Heart right ventricle (tissue), 16 donors: ENCODE data around the gene STRIP2. TPM values are rescaled to one million over a fixed set of nuclear protein-coding genes. Genes with fewer than 3 reads are reported as not detected.

Experiments
- ATAC-seq, 8 donors: fragments of 200-7000 bp; cut with Tn5 transposase; one replicate each; pipeline ENCODE4 v1.9.1; 2020; ENCODE audit warnings: mild to moderate bottlenecking in 8 of 8, moderate library complexity in 8 of 8, moderate number of reproducible peaks in 1 of 8
- DNase-seq, 2 donors: peaks; one replicate each; pipeline ENCODE4 v3.0.0-alpha.2; 2020
- H3K27ac ChIP-seq, 10 donors: fragments of 200-600 bp; sonication (generic) in 2 of 10; one replicate each; pipeline versions ENCODE4 v1.5.0 to v1.8.0; 2020 to 2022; ENCODE audit warnings: mild to moderate bottlenecking in 3 of 10
- H3K27me3 ChIP-seq, 7 donors: fragments of 200-600 bp; one replicate each; pipeline ENCODE4 v1.8.0; 2021 to 2022; ENCODE audit warnings: mild to moderate bottlenecking in 2 of 7
- H3K36me3 ChIP-seq, 9 donors: fragments of 200-600 bp; sonication (generic) in 1 of 9; one replicate each; pipeline versions ENCODE4 v1.5.0 to v1.8.0; 2020 to 2022; ENCODE audit warnings: mild to moderate bottlenecking in 2 of 9
- H3K4me1 ChIP-seq, 9 donors: fragments of 200-600 bp; sonication (generic) in 1 of 9; one replicate each; pipeline versions ENCODE4 v1.5.0 to v1.8.0; 2020 to 2022; ENCODE audit warnings: mild to moderate bottlenecking in 4 of 9
- H3K4me3 ChIP-seq, 10 donors: fragments of 200-600 bp; sonication (generic) in 2 of 10; one replicate each; pipeline versions ENCODE4 v1.5.0 to v1.8.0; 2020 to 2022; ENCODE audit warnings: mild to moderate bottlenecking in 7 of 10, moderate library complexity in 2 of 10
- H3K9me3 ChIP-seq, 11 donors: fragments of 200-600 bp in 10 of 11; sonication (generic) in 2 of 11; one replicate each; pipeline versions ENCODE4 v1.5.0 to v1.8.0; 2013 to 2022; ENCODE audit warnings: mild to moderate bottlenecking in 2 of 11, control low read depth in 1 of 11, moderate library complexity in 1 of 11
- CTCF ChIP-seq, 9 donors: fragments of 200-600 bp; sonication (generic) in 2 of 9; IDR thresholded peaks; one replicate each; pipeline versions ENCODE4 v1.5.0 to v1.8.0; 2021 to 2022; ENCODE audit warnings: antibody characterized with exemption in 9 of 9, mild to moderate bottlenecking in 5 of 9, moderate library complexity in 1 of 9
- WGBS, 2 donors: extraction: QIAGEN DNeasy Blood & Tissue Kit; methylation state at CpG; one replicate each; pipeline ENCODE4 v1.1.7; 2013; ENCODE audit warnings: inconsistent platforms in 1 of 2; 5-methylcytosine and 5-hydroxymethylcytosine counted together
- intact Hi-C, 10 donors: fragments of 100-400 bp; cut with DNase I; formaldehyde crosslinking; loops; one replicate each; pipeline versions ENCODE4 v1.11.1 to v1.14.2; 2022
- polyA plus RNA-seq, 2 donors: library from polyadenylated mRNA; stranded (reverse); fragments of 200-250 nt; gene quantifications; one replicate each; pipeline ENCODE4 v1.2.3, GENCODE V29; 2013
- total RNA-seq, 10 donors: library from RNA; stranded (reverse); fragmentation: NEBNext Ultra II Directional in 3 of 10; extraction: Animal tissue kit (Norgen Biotek cat#: 25700) in 3 of 10; gene quantifications; one replicate each; pipeline versions ENCODE4 v1.2.1 to v1.2.4, GENCODE V29; 2021 to 2023
- donor health status: Arrhythmogenic right ventricular cardiomyopathy.
- donor health status: ischemic (EF 13 %, LVEDD 7.1; RV severe dilation, severe dysfunction).
- donor health status: healthy with polysubstance abuse.
- donor health status: DM: no; HTN: yes; CAD: no.
- donor health status: DM: no; HTN: no; CAD: no.
- donor health status: ischemic (EF 25% LVEDD 6.9; RV normal size, moderate dysfunction).
- donor health status: ischemic (EF 25% LVEDD 5.7; RV mildly dilated, moderate dysfunction).
- donor health status: healthy.
- donor health status: DM: yes; HTN: yes; CAD: no.
- donor health status: Ischemic cardiomyopathy.
- donor health status: ischemic (EF 35%, LVEDD 5.7; RV mildly dilated, moderate dysfunction).
- donor health status: nonischemic (EF 11% LVEDD 7.7; RV severe dilation, severe dysfunction).
- donor health status: DM: yes; HTN: yes; CAD: no.
- donor health status: PGD.
- donor health status: ischemic (EF 29% LVEDD 5.4; RV normal size, mild dysfunction).
- donor health status: nonischemic (EF 23%, LVEDD 6.1; RV moderate dilation, normal function).

STRIP2 gene
- total and polyA plus RNA-seq, 12 donors, result 10.6 to 36.9 (median 20.8) TPM

GRCh38 chr7:129390314-129390713 is 43.9 kb upstream of the STRIP2 start:
- Histone ChIP-seq H3K27ac (peak overlapping the region in 1 of 10 donors; percentile 83), H3K9me3 (no peaks in the 10 kb centered on the region), H3K4me3 (no peak overlapping the region), H3K27me3 (no peaks in the 10 kb centered on the region), H3K36me3 (peaks cover 0 to 34% (median 0%) of the 10 kb centered on the region in 9 donors), H3K4me1 (peaks cover 0 to 32% (median 4%) of the 10 kb centered on the region in 9 donors)
- intact Hi-C loops, result loop anchor here in 1 of 10 donors (2.0 kb wide), 1 partner anchor 54 kb away; no protein-coding TSS in a partner anchor
- DNase-seq (no peak), ATAC-seq (peak in 1 of 8 donors; percentile 15)
- TF ChIP-seq CTCF (IDR thresholded peaks at IDR 0.05), result no peak

GRCh38 chr7:129391546-129392171 is 42.6 kb upstream of the STRIP2 start:
- Histone ChIP-seq H3K27me3 (no peaks in the 10 kb centered on the region), H3K4me3 (no peak overlapping the region)

GRCh38 chr7:129393255-129393654 is 41.0 kb upstream of the STRIP2 start:
- no peak for ATAC-seq
- Histone ChIP-seq H3K4me3 (no peak overlapping the region), H3K36me3 (peaks cover 0 to 51% (median 0%) of the 10 kb centered on the region in 9 donors), H3K9me3 (no peaks in the 10 kb centered on the region), H3K27me3 (no peaks in the 10 kb centered on the region), H3K27ac (peak overlapping the region in 2 of 10 donors; percentile 83 to 88), H3K4me1 (peaks cover 0 to 34% (median 4%) of the 10 kb centered on the region in 9 donors)
- DNase-seq, result no peak
- TF ChIP-seq CTCF (IDR thresholded peaks at IDR 0.05), result no peak
- intact Hi-C loops, result no loop called here
- WGBS, 2 donors, result 96 to 98% methylated on average over 2 of the region's 2 CpGs

More at GRCh38 chr7:129391546-129392171, 42.6 kb upstream of the STRIP2 start:
- peak overlapping the region in 9 of 10 donors; percentile 20 to 88 (median 76) for H3K27ac ChIP-seq
- 52 to 64% methylated on average over 2 of the region's 2 CpGs for WGBS, 2 donors
- peaks cover 0 to 40% (median 0%) of the 10 kb centered on the region in 9 donors for H3K36me3 ChIP-seq
- intact Hi-C loops, result loop anchor here in 1 of 10 donors (2.0 kb wide), 1 partner anchor 53 kb away; no protein-coding TSS in a partner anchor
- TF ChIP-seq CTCF (IDR thresholded peaks at IDR 0.05), result no peak
- DNase-seq (no peak), ATAC-seq (peak in 7 of 8 donors; percentile 41 to 89 (median 78))
- no peaks in the 10 kb centered on the region for H3K9me3 ChIP-seq
- peaks cover 0 to 34% (median 4%) of the 10 kb centered on the region in 9 donors for H3K4me1 ChIP-seq

GRCh38 chr7:129394101-129394500 is 40.1 kb upstream of the STRIP2 start:
- Histone ChIP-seq H3K4me1 (peaks cover 0 to 34% (median 4%) of the 10 kb centered on the region in 9 donors), H3K27ac (no peak overlapping the region), H3K36me3 (peaks cover 0 to 54% (median 0%) of the 10 kb centered on the region in 9 donors), H3K4me3 (no peak overlapping the region), H3K27me3 (no peaks in the 10 kb centered on the region), H3K9me3 (no peaks in the 10 kb centered on the region)
- TF ChIP-seq CTCF (IDR thresholded peaks at IDR 0.05), result no peak
- ATAC-seq (no peak), DNase-seq (no peak)
- WGBS, 2 donors, result 90 to 93% methylated on average over 4 of the region's 4 CpGs
- intact Hi-C loops, result no loop called here
